GM19043 (cell line): ENCODE data around the gene CDH26.

ENCODE experiments used
- ATAC-seq: cut with Tn5 transposase; IDR thresholded peaks from one replicate; pipeline ENCODE4 v1.9.1; 2021; ENCODE audit warnings: low read depth; ENCODE audit not compliant: unreplicated experiment

CDH26 gene

DNA sequence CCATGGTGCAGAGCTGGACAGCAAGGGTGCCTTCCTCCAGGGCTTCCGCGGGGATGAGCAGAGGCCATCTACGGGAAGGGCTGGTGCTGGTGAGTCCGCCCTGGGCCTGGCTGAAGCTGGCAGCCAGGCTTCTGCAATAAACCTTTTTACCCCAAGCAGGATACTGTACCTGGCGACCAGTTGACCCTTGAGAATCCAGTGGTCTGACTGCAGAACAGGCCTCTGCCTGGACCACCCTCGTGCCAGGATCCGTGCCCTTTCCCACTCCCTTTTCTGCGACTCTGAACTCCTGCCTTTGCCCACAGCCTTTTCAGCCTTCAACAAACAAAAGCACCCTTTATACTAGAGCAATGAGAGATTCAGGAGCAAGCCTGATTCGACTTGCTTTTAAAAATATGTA is 18.9 kb downstream of the CDH26 start:
- ATAC-seq = no peak

DNA sequence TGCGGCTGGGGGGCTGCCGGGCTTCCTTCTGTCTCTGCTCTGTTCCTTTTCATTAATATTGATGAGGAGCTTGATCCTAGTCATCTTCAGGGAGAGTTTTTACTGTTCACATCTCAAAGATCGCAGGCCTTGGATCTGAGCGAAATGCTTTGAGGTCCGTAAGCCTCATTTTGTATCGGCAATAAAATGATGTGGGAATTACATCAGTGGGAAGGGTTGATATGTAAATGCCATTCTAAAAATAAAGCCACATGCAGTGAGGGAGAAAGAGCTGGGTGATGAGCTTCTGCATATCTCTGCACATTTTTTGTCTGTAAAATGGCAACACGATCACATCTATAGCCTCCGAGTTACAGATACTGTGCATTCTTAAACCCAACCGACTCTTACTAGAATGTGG is 24.9 kb downstream of the CDH26 start:
- no peak for ATAC-seq

DNA sequence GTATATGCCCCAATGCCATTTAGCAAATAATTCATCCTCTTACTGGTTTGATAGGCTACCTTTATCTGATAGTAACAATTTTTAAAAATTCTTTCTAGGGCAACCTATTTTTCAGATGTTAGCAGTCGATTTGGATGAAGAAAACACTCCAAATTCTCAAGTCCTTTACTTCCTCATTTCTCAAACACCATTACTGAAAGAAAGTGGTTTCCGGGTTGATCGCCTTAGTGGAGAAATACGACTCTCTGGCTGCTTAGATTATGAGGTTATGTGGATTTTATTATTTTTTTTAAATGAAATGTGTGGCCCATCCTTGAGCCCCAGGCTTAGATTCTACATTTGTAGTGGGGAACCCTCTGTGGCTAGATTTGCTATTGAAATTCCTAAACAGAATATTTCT is 26.3 kb downstream of the CDH26 start:
- no peak for ATAC-seq

GRCh38 chr20:59985164-59985563 is 26.9 kb downstream of the CDH26 start:
- ATAC-seq = no peak

DNA sequence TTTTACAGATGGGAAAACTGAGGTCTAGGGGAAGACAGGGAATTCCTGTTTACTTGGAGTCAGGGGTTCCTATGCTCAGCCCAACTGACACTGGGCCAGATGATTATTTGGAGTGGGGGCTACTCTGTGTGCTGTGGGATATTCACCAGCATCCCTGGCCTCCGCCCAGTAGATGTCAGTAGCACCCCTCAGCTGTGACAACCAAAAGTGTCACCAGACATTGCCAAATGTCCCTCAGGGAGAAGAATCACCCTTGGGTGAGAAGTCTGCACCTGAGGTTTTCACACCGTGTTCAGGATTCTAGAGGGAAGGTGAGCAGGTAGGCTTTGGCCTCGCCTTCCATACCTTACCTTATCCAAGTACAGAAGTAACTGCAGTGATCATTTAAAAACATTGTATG is 27.6 kb downstream of the CDH26 start:
- no peak for ATAC-seq

GRCh38 chr20:59987135-59987534 is 28.9 kb downstream of the CDH26 start:
- ATAC-seq = no peak

- no peak for ATAC-seq
These were observed 29.9 kb downstream of the CDH26 start for GRCh38 chr20:59988141-59988540.

GRCh38 chr20:59992526-59993084 is 34.4 kb downstream of the CDH26 start:
- no peak for ATAC-seq

GRCh38 chr20:59993736-59994430 is 35.7 kb downstream of the CDH26 start:
- ATAC-seq = no peak

GRCh38 chr20:59994697-59995122 is 36.5 kb downstream of the CDH26 start:
- ATAC-seq = no peak

- no peak for ATAC-seq
These were observed 37.9 kb downstream of the CDH26 start for GRCh38 chr20:59996108-59996507.

DNA sequence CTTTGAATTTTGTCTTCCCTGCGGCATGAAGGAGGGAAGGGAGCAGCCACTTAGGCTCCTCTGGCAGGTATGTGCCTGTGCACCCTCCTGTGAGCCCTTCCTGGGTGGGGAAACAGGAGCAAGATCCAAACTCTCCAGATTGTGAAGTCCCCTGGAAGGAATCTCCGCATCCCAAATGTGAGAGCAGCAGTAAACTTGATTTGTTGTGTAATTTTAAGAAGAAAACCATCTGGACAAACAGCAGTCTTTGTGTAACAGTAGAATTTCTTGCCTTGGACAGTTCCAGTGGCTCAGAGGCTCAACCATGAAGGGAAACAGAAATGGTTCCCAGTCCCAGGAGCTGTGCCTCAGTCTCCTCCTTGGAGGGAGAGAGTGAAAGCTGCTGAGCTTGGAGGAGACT is 39.7 kb downstream of the CDH26 start:
- ATAC-seq = no peak

DNA sequence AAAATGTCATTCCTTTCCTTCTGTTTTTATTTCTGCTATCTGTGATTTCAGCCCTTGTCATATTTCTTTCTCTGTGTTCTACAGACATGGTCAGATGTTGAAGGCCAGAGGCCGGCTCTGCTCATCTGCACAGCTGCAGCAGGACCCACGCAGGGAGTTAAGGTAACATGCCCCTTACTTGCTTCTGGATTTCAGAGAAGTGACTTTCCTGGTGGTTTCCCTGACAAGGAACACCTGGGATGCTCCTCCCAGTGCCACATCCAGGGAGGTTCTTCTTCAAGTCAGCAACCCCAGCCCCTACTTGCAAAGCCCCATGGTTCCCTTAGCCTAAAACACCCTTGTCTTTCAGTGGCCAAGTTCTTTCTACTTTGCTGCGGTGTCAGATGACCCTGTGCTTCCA is 41.3 kb downstream of the CDH26 start:
- no peak for ATAC-seq

DNA sequence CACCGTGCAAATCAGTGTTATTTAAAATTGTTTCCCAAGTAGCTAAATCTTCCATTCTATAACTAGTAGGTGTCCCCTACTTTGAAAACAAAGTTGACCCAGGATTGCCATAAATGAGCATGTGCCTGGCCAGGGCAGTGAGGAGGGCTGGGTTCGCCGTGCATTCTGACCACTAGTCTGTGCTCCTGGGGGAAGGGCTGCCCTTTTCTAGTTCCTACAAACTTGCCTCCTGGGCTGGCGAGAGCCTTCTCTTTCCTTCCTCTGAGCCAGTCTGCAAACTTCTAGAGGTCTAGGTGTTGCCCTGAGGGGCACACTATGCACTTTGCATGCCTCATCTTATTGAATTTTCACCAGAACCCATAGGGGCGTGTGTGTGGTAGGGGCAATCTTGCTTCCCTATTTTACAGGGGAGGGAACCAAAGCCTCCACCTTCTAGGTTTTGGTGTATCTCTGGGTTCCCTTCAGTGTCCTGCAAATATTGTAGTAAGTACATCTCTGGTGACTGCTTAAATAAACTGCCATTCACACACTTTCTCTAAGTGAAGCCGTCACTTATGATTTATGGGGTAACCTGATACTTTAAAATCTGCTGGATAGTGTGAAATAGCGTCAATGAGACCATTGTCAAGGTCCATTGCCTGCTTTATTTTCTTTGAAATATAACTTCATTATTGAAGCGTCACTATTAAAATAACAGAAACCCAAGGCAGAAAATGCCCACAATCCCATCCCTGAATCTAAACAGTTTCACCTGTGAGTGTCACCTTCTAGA is 42.2 kb downstream of the CDH26 start:
- ATAC-seq = no peak

DNA sequence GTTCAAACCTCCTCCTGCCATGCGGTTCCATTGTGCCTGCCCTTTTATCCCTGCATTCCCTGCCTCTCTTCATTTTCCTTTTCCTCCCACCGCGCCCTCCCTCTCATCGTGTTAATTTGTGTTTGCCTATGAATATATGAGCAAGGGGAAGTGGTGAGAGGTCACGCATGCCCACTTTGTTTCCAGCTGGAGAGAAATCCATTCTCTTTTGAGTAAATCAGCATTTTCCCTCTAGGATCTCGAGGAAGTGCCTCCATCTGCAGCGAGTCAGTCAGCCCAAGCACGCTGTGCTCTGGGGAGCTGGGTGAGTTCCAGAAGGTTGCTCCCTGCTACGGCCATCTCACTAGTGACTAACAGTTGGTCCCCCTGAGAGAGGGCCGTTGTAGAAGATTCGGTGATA is 42.9 kb downstream of the CDH26 start:
- no peak for ATAC-seq

DNA sequence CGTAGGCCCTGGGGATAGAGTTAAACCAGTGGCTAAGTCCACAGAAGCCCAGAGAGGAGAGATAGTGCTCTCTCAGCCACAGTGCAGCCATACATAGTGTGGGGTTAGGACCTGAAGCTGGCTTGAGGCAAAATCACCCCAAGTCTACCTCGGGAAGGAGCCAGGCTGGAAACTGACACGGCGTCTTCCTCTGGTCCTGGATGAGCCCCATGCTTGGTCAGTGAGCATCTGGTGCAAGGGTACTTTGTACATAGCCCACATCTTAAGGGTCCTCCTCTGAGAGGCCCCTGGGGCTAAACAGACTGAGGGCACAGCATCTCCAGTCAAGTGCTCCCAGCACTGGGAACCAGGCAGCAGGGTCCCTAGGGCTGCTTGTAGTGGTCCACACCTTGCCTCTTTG is 45.6 kb downstream of the CDH26 start:
- no peak for ATAC-seq

DNA sequence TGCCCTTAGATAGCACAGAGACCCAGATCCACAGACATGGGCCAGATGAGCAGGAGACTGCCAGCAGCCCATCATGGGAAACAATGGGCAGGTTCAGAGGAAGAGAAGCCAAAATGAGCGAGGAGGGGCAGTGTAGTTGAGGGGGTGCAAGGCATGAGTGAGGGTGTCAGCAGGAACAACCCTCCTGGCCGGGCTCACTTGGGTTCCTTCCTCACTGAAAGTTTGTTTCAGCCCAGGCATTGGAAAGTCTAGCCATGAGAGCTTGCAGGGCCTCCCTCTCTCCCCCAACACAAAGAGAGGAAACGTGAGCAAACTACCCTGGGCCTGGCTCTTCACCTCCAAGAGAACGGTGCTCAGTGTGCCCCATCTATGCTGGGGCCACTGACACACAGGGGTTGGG is 48.0 kb downstream of the CDH26 start:
- ATAC-seq = no peak

- no peak for ATAC-seq
These were observed 49.2 kb downstream of the CDH26 start for GRCh38 chr20:60007464-60007863.

GRCh38 chr20:60008130-60008808 is 50.0 kb downstream of the CDH26 start:
- no peak for ATAC-seq

DNA sequence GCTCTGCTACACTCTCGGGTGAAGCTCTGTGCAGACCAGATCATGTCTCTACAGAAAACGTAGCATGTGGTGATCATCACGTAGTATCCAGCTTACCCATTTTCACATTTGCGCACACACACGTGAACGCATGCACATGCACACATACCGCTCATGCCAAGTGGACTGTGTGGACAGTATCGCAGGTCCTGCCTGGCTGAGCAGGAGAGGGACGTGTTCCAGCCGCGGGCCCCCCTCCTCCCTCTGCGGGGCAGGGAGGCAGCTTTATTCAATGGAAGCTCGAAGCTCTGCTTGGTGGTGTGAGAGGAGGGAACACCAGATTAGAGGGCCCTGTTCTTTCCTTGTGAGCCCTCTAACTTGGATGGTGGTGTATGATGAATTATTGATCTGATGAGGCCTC is 51.1 kb downstream of the CDH26 start:
- no peak for ATAC-seq

DNA sequence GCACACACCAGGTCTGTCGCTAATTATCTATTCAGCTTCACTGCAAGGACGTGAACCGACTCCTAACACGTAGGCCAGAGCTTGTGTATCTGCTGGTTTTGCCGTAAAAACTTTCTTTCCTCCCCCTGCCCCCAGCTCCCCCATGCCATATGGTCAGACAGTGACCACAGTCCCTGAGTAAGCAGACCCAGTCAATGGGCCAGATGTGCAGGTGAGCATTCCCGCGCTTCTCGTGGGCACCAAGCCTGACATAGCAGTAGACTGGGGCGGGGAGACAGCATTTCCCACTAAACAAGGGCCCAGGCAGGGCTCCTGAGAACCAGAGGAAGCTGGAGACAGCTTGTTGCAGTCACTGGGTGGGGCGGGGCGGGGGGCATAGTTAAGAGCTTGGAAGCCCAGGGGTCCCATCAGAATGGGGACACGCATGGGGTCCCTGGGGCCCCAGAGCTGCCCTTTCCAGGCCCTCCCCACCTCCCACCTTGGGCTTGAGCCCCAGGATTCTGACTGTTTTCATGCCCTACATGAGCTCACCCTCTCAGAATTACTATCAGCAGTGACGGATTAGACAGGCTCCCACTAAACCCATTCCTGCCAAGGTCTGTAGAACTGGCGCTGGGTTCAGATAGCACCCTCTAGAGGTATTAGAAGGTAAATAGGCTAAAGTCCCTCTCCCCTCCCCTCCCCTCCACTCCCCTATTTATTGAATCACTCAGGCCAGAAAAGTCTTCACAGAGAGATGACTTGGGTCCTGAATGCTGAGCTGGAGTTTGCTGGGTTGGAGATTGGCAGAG is 51.8 kb downstream of the CDH26 start:
- ATAC-seq = no peak
